Jurkat, Clone E6-1 (cell line): ENCODE results near the gene PCDHA9. TPM values are rescaled to one million over a fixed set of nuclear protein-coding genes. Genes with fewer than 3 reads are reported as not detected.
A peak's percentile ranks its signal among the peaks of the same experiment; 100 is the strongest.
"Not testable (repeated sequence)": the region's sequence is repeated elsewhere in the genome, so short reads cannot be mapped to it uniquely, and the experiment has no call there.

Experiments
- DNase-seq: peaks from one replicate; pipeline ENCODE4 v3.0.0-alpha.2; 2011; ENCODE audit warnings: low read depth, low spot score
- H3K4me3 ChIP-seq: 2 replicates; pipeline ENCODE4 v1.5.1; 2011; ENCODE audit warnings: mild to moderate bottlenecking, low read length, control low read depth, moderate library complexity
- polyA plus RNA-seq: library from polyadenylated mRNA; unstranded; fragments of >200 nt; gene quantifications from one replicate; pipeline ENCODE4 v1.2.1, GENCODE V29; 2012; ENCODE audit warnings: missing spikeins; ENCODE audit not compliant: insufficient read length, insufficient read depth

The PCDHA9 gene, protein sequence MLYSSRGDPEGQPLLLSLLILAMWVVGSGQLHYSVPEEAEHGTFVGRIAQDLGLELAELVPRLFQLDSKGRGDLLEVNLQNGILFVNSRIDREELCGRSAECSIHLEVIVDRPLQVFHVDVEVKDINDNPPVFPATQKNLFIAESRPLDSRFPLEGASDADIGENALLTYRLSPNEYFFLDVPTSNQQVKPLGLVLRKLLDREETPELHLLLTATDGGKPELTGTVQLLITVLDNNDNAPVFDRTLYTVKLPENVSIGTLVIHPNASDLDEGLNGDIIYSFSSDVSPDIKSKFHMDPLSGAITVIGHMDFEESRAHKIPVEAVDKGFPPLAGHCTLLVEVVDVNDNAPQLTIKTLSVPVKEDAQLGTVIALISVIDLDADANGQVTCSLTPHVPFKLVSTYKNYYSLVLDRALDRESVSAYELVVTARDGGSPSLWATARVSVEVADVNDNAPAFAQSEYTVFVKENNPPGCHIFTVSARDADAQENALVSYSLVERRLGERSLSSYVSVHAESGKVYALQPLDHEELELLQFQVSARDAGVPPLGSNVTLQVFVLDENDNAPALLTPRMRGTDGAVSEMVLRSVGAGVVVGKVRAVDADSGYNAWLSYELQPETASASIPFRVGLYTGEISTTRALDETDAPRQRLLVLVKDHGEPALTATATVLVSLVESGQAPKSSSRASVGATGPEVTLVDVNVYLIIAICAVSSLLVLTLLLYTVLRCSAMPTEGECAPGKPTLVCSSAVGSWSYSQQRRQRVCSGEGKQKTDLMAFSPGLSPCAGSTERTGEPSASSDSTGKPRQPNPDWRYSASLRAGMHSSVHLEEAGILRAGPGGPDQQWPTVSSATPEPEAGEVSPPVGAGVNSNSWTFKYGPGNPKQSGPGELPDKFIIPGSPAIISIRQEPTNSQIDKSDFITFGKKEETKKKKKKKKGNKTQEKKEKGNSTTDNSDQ
- polyA plus RNA-seq: not detected

DNA sequence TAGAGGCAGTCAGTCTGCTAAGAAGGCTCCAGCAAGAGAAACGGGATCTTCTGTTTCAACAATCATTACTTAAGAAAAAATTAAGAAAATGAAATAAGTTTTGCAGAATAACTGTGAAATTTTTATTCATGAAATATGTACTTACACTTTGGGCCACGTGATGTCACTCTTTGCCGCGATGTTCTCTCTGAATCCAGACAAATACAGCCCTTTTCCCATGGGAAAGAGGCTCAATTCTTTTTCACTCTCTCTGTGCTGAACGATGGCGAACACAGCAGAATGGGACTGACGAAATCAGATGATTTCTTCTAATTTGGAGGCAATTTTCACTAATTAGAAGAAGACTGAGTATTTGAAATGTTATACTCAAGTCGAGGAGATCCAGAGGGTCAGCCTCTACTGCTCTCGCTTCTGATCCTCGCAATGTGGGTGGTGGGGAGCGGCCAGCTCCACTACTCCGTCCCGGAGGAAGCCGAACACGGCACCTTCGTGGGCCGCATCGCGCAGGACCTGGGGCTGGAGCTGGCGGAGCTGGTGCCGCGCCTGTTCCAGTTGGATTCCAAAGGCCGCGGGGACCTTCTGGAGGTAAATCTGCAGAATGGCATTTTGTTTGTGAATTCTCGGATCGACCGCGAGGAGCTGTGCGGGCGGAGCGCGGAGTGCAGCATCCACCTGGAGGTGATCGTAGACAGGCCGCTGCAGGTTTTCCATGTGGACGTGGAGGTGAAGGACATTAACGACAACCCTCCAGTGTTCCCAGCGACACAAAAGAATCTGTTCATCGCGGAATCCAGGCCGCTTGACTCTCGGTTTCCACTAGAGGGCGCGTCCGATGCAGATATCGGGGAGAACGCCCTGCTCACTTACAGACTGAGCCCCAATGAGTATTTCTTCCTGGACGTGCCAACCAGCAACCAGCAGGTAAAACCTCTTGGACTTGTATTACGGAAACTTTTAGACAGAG lies at the start of gene PCDHA9:
Gene PCDHA9 (plus strand): TSS at position 244 of the 964 bp plus-strand sequence. CDS start 114 bp downstream, at position 358.
- H3K4me3 ChIP-seq, DNase-seq: not testable (repeated sequence)

GRCh38 chr5:140800816-140801493 lies 47.2 kb upstream of the PCDHA9 start, which contains the start of gene PCDHA3:
PCDHA3 (plus strand) TSS chr5:140801057.
- DNase-seq: no peak
- H3K4me3 ChIP-seq: no peak within 1 kb of the TSS

- no peak for DNase-seq
- H3K4me3 ChIP-seq: no peak overlapping the region
Observed at GRCh38 chr5:140801494-140801841, 46.7 kb upstream of the PCDHA9 start.

- DNase-seq: not testable (repeated sequence)
Observed at GRCh38 chr5:140802381-140802780, 45.8 kb upstream of the PCDHA9 start.

DNA sequence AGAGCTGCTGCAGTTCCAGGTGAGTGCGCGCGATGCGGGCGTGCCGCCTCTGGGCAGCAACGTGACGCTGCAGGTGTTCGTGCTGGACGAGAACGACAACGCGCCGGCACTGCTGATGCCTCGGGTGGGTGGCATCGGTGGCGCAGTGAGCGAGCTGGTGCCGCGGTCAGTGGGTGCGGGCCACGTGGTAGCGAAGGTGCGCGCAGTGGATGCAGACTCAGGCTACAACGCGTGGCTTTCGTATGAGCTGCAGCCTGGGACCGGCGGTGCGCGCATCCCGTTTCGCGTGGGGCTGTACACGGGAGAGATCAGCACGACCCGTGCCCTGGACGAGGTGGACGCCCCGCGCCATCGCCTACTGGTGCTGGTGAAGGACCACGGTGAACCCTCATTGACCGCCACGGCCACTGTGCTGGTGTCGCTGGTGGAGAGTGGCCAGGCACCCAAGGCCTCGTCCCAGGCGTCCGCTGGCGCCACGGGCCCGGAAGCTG lies 45.4 kb upstream of the PCDHA9 start:
- H3K4me3 ChIP-seq: no peak overlapping the region
- DNase-seq: no peak

More at GRCh38 chr5:140802381-140802780, 45.8 kb upstream of the PCDHA9 start:
- H3K4me3 ChIP-seq: not testable (repeated sequence)

- no peak for DNase-seq
- H3K4me3 ChIP-seq: no peak within 1 kb of the TSS
Observed at GRCh38 chr5:140806834-140807775, 41.1 kb upstream of the PCDHA9 start, which contains the start of gene PCDHA4. PCDHA4 (plus strand) TSS chr5:140807068.

- not testable (repeated sequence) for H3K4me3 ChIP-seq
Observed at GRCh38 chr5:140808241-140808888, 39.8 kb upstream of the PCDHA9 start.

GRCh38 chr5:140808889-140809291 lies 39.3 kb upstream of the PCDHA9 start:
- H3K4me3 ChIP-seq: no peak overlapping the region
- DNase-seq: no peak

More at GRCh38 chr5:140808241-140808888, 39.8 kb upstream of the PCDHA9 start:
- not testable (repeated sequence) for DNase-seq

GRCh38 chr5:140821375-140822280 lies 26.6 kb upstream of the PCDHA9 start, which contains the start of gene PCDHA5:
PCDHA5 (plus strand) TSS chr5:140821613.
- H3K4me3 ChIP-seq: no peak within 1 kb of the TSS
- DNase-seq: peak; percentile 37

GRCh38 chr5:140822281-140822629 lies 25.9 kb upstream of the PCDHA9 start:
- no peak for DNase-seq
- no peak overlapping the region for H3K4me3 ChIP-seq

GRCh38 chr5:140822969-140823368 lies 25.2 kb upstream of the PCDHA9 start:
- DNase-seq, H3K4me3 ChIP-seq: not testable (repeated sequence)

DNA sequence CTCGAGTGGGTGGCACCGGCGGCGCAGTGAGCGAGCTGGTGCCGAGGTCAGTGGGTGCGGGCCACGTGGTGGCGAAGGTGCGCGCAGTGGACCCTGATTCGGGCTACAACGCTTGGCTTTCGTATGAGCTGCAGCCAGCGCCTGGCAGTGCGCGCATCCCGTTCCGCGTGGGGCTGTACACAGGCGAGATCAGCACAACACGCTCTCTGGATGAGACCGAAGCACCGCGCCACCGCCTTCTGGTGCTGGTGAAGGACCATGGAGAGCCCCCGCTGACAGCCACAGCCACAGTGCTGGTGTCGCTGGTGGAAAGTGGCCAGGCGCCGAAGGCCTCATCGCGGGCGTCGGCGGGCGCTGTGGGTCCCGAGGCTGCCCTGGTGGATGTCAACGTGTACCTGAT lies 24.7 kb upstream of the PCDHA9 start:
- DNase-seq: no peak
- H3K4me3 ChIP-seq: no peak overlapping the region

- H3K4me3 ChIP-seq: no peak within 1 kb of the TSS
Observed at GRCh38 chr5:140827704-140828361, 20.3 kb upstream of the PCDHA9 start, which contains the start of gene PCDHA6. PCDHA6 (plus strand) TSS chr5:140827960; CDS start chr5:140828092, 132 bp downstream.

DNA sequence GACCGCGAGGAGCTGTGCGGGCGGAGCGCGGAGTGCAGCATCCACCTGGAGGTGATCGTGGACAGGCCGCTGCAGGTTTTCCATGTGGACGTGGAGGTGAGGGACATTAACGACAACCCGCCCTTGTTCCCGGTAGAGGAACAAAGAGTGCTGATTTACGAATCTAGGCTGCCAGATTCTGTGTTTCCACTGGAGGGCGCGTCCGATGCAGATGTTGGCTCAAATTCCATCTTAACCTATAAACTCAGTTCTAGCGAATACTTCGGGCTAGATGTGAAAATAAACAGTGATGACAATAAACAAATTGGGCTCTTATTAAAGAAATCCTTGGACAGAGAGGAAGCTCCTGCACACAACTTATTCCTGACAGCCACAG lies 19.8 kb upstream of the PCDHA9 start:
- no peak overlapping the region for H3K4me3 ChIP-seq
- no peak for DNase-seq

More at GRCh38 chr5:140827704-140828361, 20.3 kb upstream of the PCDHA9 start, which contains the start of gene PCDHA6:
- DNase-seq: no peak
